Measurements from ENCODE around the gene MALRD1. TPM values are rescaled to one million over a fixed set of nuclear protein-coding genes. Genes with fewer than 3 reads are reported as not detected.

The MALRD1 gene
- total RNA-seq, 1 donor from 2014 or later = not detected

DNA sequence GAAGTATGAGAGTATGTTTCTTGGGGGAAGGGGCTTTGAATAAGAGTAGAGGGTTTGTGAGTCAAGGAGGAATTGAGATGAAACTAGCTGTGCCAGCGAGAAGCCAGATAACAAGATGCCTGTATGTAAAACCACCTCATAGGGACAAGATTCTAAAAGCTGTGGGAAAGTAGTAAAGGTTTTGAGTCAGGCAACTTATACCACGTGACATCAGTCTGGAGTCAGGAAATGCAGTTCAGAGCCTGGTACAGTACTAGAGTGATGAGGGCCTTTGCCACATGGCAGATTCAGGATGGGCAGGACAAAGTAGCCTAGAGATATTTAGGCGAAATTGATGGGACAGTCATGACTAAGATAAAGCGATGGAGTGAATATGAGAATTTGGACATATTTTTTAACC lies 627.5 kb downstream of the MALRD1 start:
- intact Hi-C loops (cut with micrococcal nuclease) = no loop called here
- Mint-ChIP-seq H3K36me3 (ENCODE audit: low read depth) (no peaks in the 10 kb centered on the region), H3K27ac (no peak overlapping the region), H3K9me3 (peaks cover 16% of the 10 kb centered on the region), H3K4me1 (ENCODE audit: low read depth) (no peaks in the 10 kb centered on the region), H3K4me3 (no peak overlapping the region), H3K27me3 (ENCODE audit: insufficient read depth) (no peaks in the 10 kb centered on the region)
- no peak for DNase-seq (ENCODE audit: low spot score)

DNA sequence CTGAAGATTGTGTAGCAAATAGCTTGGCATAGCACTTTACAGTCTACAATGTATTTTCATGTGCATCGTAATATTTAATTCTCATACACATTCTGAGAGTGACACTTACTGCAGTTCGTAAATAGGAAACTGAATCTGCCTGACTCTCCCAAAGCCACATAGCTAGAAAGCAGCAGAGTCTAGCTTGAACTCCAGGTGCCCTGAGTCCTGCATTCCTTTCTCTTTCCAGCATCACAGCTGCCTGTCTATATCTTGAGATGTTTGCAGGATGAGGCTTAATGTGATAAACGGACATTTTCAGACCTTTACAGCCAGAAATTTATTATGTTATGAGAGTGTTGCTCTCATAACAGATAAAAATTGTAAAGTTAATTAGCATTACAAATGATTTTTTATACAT lies 634.8 kb downstream of the MALRD1 start:
- H3K36me3 Mint-ChIP-seq (ENCODE audit: low read depth) = no peaks in the 10 kb centered on the region
- intact Hi-C loops (cut with micrococcal nuclease) = no loop called here
- no peak for DNase-seq (ENCODE audit: low spot score)
- H3K27ac Mint-ChIP-seq = no peak overlapping the region
- H3K27me3 Mint-ChIP-seq (ENCODE audit: insufficient read depth) = no peaks in the 10 kb centered on the region
- peaks cover 22% of the 10 kb centered on the region for H3K9me3 Mint-ChIP-seq
- H3K4me1 Mint-ChIP-seq (ENCODE audit: low read depth) = no peaks in the 10 kb centered on the region
- no peak overlapping the region for H3K4me3 Mint-ChIP-seq

DNA sequence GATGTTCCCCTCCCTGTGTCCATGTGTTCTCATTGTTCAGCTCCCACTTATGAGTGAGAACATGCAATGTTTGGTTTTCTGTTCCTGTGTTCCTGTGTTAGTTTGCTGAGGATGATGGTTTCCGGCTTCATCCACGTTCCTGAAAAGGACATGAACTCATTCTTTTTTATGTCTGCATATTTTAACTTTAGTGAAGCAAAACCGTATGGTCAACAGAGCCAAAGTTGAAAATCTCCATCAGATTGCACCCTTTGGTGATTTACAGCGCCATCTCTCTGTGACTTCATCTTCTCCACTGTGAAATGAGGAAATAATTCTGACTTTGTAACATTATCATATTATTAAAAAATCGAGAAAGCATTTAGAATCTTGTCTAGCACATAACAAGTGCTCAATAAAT lies 635.4 kb downstream of the MALRD1 start:
- intact Hi-C loops (cut with micrococcal nuclease) = no loop called here
- DNase-seq (ENCODE audit: low spot score) = no peak
- Mint-ChIP-seq H3K9me3 (peaks cover 22% of the 10 kb centered on the region), H3K27me3 (ENCODE audit: insufficient read depth) (no peaks in the 10 kb centered on the region), H3K36me3 (ENCODE audit: low read depth) (no peaks in the 10 kb centered on the region), H3K27ac (no peak overlapping the region), H3K4me1 (ENCODE audit: low read depth) (no peaks in the 10 kb centered on the region), H3K4me3 (no peak overlapping the region)

DNA sequence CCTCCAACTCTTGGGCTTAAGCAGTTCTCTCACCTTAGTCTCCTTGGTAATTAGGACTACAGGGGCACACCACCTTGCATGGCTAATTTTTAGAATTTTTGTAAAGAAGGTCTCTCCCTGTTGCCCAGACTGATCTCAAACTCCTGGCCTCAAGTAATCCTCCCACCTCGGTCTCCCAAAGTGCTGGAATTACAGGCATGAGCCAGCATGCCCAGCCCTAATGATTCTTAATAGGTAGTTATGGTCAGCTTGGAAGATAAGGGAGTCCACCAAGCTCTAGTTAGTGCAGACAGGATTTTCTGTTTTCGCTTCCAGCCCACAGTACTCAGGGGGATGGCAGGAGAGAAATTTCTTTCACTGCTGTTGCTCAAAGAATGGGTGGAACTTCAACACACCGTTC lies 639.7 kb downstream of the MALRD1 start:
- H3K36me3 Mint-ChIP-seq (ENCODE audit: low read depth) = no peaks in the 10 kb centered on the region
- no peak overlapping the region for H3K4me3 Mint-ChIP-seq
- intact Hi-C loops (cut with micrococcal nuclease) = no loop called here
- no peak overlapping the region for H3K27ac Mint-ChIP-seq
- H3K4me1 Mint-ChIP-seq (ENCODE audit: low read depth) = no peaks in the 10 kb centered on the region
- peaks cover 8% of the 10 kb centered on the region for H3K9me3 Mint-ChIP-seq
- no peak for DNase-seq (ENCODE audit: low spot score)
- H3K27me3 Mint-ChIP-seq (ENCODE audit: insufficient read depth) = no peaks in the 10 kb centered on the region

DNA sequence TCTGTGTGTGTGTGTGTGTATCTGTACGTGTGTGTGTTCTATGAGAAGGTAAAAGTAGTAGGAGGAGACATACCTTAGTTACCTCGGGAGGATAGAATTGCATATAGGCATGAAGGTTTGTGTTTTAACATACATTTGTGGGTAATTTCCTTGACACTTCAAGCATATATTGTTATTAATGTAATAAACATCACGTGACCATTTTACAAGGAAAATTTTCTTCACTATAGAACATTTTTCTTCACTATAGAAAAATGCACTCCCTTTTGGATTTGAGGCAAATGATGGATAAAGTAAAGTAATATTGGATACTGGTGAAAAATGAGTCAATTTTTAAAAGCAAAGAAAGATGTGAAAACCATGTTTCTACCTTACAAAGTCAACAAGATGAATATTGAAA lies 640.6 kb downstream of the MALRD1 start:
- Mint-ChIP-seq H3K36me3 (ENCODE audit: low read depth) (no peaks in the 10 kb centered on the region), H3K27ac (no peak overlapping the region), H3K27me3 (ENCODE audit: insufficient read depth) (no peaks in the 10 kb centered on the region), H3K4me1 (ENCODE audit: low read depth) (no peaks in the 10 kb centered on the region), H3K4me3 (no peak overlapping the region), H3K9me3 (peaks cover 8% of the 10 kb centered on the region)
- intact Hi-C loops (cut with micrococcal nuclease) = no loop called here
- no peak for DNase-seq (ENCODE audit: low spot score)

DNA sequence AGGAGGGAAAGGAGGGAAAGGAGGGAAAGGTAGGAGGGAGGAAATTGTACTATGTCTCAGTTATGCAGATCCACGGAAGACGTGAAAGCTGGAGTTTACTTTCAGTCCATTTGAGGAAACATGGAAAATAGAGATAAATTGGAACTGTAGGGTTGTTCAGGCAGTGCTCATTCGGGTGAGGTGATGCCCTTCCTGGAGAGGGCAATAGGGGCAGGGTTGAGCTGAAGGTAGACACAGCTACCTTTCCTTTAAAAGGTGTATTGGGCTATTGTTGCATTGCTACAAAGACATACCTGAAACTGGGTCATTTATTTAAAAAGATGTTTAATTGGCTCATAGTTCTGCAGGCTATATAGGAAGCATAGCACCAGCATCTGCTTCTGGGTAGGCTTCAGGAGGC lies 650.7 kb downstream of the MALRD1 start:
- intact Hi-C loops (cut with micrococcal nuclease) = no loop called here
- H3K9me3 Mint-ChIP-seq = peaks cover 7% of the 10 kb centered on the region
- no peak overlapping the region for H3K4me3 Mint-ChIP-seq
- no peak for DNase-seq (ENCODE audit: low spot score)
- H3K36me3 Mint-ChIP-seq (ENCODE audit: low read depth) = no peaks in the 10 kb centered on the region
- H3K27me3 Mint-ChIP-seq (ENCODE audit: insufficient read depth) = no peaks in the 10 kb centered on the region
- no peaks in the 10 kb centered on the region for H3K4me1 Mint-ChIP-seq (ENCODE audit: low read depth)
- no peak overlapping the region for H3K27ac Mint-ChIP-seq

DNA sequence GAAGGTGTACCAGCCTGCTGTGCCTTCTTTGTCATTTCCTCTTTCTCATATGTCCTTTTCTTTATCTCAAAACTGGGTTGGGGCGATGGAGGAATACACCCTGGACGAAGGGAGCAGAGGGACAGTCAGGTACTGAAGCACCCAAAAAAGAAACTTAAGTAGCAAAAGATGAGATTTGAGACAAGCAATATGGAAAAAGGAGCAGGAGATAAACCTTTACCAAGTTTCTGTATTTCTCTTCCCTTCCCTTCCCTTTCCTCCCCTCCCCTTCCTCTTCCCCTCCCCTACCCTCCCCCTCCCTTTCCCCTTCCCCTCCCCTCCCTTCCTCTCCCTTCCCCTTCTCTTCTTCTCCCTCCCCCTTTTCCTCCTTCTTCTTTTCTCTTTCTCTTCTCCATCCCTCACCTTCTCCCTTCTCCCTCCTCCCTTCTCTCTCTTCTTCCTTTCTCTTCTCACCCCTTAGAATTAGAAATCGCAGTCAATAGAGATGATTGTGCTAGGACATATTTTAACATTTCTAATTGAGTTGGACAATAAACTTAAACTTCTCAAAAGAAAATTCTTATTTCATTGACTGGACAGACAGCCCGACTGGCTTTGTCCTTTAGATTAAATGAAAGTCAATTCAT lies 652.9 kb downstream of the MALRD1 start:
- H3K27me3 Mint-ChIP-seq (ENCODE audit: insufficient read depth) = no peaks in the 10 kb centered on the region
- no peaks in the 10 kb centered on the region for H3K36me3 Mint-ChIP-seq (ENCODE audit: low read depth)
- DNase-seq (ENCODE audit: low spot score) = no peak
- no peak overlapping the region for H3K27ac Mint-ChIP-seq
- no peaks in the 10 kb centered on the region for H3K4me1 Mint-ChIP-seq (ENCODE audit: low read depth)
- intact Hi-C loops (cut with micrococcal nuclease) = no loop called here
- peaks cover 7% of the 10 kb centered on the region for H3K9me3 Mint-ChIP-seq
- H3K4me3 Mint-ChIP-seq = no peak overlapping the region

DNA sequence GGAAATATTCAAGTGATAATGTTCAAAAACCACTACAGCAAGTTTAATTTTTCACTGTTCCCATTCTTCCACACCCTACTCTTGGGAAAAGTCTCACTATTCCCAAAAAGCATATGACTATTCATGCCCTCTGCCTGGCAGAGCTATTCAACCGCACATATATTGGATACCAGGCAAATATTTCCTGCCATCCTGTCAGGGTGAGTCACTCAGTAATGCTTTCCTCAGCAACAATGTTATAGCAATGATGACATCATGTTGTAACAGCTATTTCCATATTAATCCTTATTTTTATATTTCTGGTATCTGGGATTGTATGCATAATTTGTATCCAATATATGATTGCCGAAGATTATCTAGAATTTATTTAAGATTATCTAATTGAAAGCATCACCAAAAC lies 653.6 kb downstream of the MALRD1 start:
- DNase-seq (ENCODE audit: low spot score) = no peak
- no peak overlapping the region for H3K27ac Mint-ChIP-seq
- intact Hi-C loops (cut with micrococcal nuclease) = no loop called here
- H3K4me1 Mint-ChIP-seq (ENCODE audit: low read depth) = no peaks in the 10 kb centered on the region
- no peak overlapping the region for H3K4me3 Mint-ChIP-seq
- H3K27me3 Mint-ChIP-seq (ENCODE audit: insufficient read depth) = no peaks in the 10 kb centered on the region
- peaks cover 4% of the 10 kb centered on the region for H3K9me3 Mint-ChIP-seq
- H3K36me3 Mint-ChIP-seq (ENCODE audit: low read depth) = no peaks in the 10 kb centered on the region

DNA sequence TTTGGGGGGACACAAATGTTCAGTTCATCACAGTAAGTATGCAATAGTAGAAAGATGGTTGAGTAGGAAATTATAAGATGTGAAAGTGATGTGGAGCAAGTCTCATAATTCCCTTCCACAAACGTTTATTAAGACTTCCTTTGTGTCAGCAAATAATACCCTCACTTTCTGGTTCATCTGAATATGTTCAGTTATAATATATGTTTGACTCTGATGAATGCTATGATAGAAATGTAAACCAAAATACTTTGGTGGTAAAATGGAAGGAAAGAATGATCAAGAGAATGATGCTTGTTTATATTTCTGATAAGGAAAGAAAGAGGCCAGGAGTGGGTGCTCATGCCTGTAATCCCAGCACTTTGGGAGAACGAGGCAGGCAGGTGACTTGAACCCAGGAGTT lies 655.9 kb downstream of the MALRD1 start:
- Mint-ChIP-seq H3K27me3 (ENCODE audit: insufficient read depth) (no peaks in the 10 kb centered on the region), H3K4me1 (ENCODE audit: low read depth) (no peaks in the 10 kb centered on the region), H3K36me3 (ENCODE audit: low read depth) (no peaks in the 10 kb centered on the region), H3K9me3 (no peaks in the 10 kb centered on the region), H3K27ac (no peak overlapping the region), H3K4me3 (no peak overlapping the region)
- intact Hi-C loops (cut with micrococcal nuclease) = no loop called here
- DNase-seq (ENCODE audit: low spot score) = no peak

DNA sequence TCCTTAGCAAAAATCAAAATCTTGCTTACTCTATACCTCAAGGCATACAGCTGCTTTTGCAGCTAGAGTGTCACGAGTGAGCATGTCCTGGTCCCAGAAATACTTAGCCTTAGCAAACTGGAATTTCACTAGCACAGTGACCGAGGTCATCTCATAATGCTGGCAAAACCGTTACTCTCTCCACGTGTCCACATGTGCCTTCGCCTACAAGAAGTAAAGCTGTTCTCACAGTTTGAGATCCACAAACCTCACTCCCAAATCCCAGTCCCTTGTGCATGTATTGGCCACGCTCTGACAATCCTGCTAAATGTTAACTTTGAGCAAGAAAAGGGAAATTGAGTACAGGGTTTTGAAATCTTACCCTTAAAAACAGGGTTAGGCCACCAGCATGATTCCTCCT lies 656.6 kb downstream of the MALRD1 start:
- H3K4me1 Mint-ChIP-seq (ENCODE audit: low read depth) = no peaks in the 10 kb centered on the region
- no peak overlapping the region for H3K4me3 Mint-ChIP-seq
- H3K27me3 Mint-ChIP-seq (ENCODE audit: insufficient read depth) = no peaks in the 10 kb centered on the region
- DNase-seq (ENCODE audit: low spot score) = no peak
- no peaks in the 10 kb centered on the region for H3K36me3 Mint-ChIP-seq (ENCODE audit: low read depth)
- no peak overlapping the region for H3K27ac Mint-ChIP-seq
- H3K9me3 Mint-ChIP-seq = no peaks in the 10 kb centered on the region
- intact Hi-C loops (cut with micrococcal nuclease) = no loop called here

DNA sequence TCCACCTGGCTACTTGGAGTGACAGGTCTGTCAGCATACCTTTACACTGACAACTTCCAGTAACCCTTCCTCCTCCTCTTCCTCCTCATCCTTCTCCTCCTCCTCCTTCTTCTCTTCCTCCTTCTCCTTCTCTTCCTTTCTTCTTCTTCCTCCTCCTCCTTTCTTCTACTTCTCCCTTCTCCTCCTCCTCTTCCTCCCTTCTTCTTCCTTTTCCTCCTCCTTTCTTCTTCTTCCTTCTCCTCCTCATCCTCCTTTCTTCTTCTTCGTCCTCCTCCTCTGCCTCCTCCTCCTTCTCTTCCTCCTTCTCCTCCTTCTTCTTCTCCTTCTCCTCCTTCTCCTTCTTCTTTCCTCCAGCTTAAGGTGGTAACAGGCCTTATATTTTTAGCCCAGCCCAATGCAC lies 658.3 kb downstream of the MALRD1 start:
- no peak for DNase-seq (ENCODE audit: low spot score)
- H3K27ac Mint-ChIP-seq = no peak overlapping the region
- H3K9me3 Mint-ChIP-seq = peaks cover 14% of the 10 kb centered on the region
- H3K27me3 Mint-ChIP-seq (ENCODE audit: insufficient read depth) = no peaks in the 10 kb centered on the region
- no peak overlapping the region for H3K4me3 Mint-ChIP-seq
- no peaks in the 10 kb centered on the region for H3K4me1 Mint-ChIP-seq (ENCODE audit: low read depth)
- intact Hi-C loops (cut with micrococcal nuclease) = no loop called here
- H3K36me3 Mint-ChIP-seq (ENCODE audit: low read depth) = no peaks in the 10 kb centered on the region

DNA sequence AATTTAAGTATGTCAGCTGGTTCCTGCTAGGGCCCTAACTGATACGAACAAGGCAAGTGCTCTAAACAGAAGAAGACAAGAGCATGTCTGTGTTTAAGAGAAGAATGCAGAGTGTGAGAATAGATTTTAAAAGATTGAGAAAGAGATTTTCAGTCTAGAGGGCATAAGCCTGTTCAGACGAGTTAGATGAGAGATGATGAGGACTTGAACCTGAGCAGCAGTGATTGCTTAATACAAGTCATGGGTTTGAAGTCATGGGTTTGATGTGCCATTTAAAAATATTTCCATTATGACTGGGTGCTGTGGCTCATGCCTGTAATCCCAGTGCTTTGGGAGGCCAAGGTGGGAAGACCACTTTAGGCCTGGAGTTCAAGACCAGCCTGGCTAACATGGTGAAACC lies 658.8 kb downstream of the MALRD1 start:
- intact Hi-C loops (cut with micrococcal nuclease) = no loop called here
- Mint-ChIP-seq H3K27ac (no peak overlapping the region), H3K36me3 (ENCODE audit: low read depth) (no peaks in the 10 kb centered on the region), H3K9me3 (peaks cover 16% of the 10 kb centered on the region), H3K4me3 (no peak overlapping the region), H3K4me1 (ENCODE audit: low read depth) (no peaks in the 10 kb centered on the region), H3K27me3 (ENCODE audit: insufficient read depth) (no peaks in the 10 kb centered on the region)
- no peak for DNase-seq (ENCODE audit: low spot score)

DNA sequence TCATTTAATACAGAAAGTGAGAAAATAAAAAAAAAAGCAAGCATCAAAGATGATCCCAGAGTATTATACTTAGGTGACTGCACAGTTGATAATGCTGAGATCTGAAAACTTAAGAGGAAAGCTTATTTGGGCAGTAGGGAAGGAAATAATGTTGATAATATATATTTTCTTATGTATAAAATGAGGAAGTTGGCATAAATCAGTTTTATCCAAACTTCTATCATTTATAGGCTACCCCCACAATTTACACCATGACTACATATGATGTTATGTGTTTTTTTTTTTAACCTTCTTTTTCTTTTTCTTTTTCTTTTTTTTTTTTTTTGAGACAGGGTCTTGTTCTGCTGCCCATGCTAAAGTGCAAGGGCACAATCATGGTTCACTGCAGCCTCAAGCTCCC lies 659.4 kb downstream of the MALRD1 start:
- Mint-ChIP-seq H3K27me3 (ENCODE audit: insufficient read depth) (no peaks in the 10 kb centered on the region), H3K4me3 (no peak overlapping the region), H3K9me3 (peaks cover 22% of the 10 kb centered on the region), H3K27ac (no peak overlapping the region), H3K36me3 (ENCODE audit: low read depth) (no peaks in the 10 kb centered on the region), H3K4me1 (ENCODE audit: low read depth) (no peaks in the 10 kb centered on the region)
- intact Hi-C loops (cut with micrococcal nuclease) = no loop called here
- no peak for DNase-seq (ENCODE audit: low spot score)

DNA sequence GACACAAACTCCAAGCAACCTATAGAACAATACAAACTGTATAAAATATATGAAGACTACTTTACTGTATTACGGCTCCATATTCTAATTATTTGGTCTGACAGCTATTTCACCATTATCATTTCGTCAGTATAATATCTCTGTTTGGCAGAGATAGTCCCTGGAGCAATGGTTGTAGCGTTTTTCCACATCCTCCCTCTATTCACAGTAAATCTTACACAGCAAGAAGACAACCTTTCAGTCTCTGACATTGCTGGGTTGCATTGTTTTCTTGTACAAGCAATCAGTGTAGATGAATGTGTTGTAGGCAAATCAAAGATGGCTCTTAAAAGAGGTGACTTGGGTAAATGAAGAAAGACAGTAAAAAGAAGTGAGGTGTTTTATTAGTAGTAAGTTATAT lies 662.0 kb downstream of the MALRD1 start:
- H3K4me1 Mint-ChIP-seq (ENCODE audit: low read depth) = no peaks in the 10 kb centered on the region
- no peak for DNase-seq (ENCODE audit: low spot score)
- intact Hi-C loops (cut with micrococcal nuclease) = no loop called here
- H3K27ac Mint-ChIP-seq = no peak overlapping the region
- no peaks in the 10 kb centered on the region for H3K27me3 Mint-ChIP-seq (ENCODE audit: insufficient read depth)
- no peak overlapping the region for H3K4me3 Mint-ChIP-seq
- H3K9me3 Mint-ChIP-seq = peaks cover 33% of the 10 kb centered on the region
- no peaks in the 10 kb centered on the region for H3K36me3 Mint-ChIP-seq (ENCODE audit: low read depth)
